NB4 (cell line): ENCODE results near the gene ADAMTS2.

Experiments
- DNase-seq: peaks from one replicate; pipeline ENCODE4 v3.0.0; 2010; ENCODE audit warnings: low read depth
- H3K4me3 ChIP-seq: one replicate; pipeline ENCODE4 v1.5.1; 2011; ENCODE audit warnings: mild to moderate bottlenecking, low read depth, low read length, moderate library complexity
- MYC ChIP-seq: IDR thresholded peaks from 2 replicates; pipeline ENCODE4 v1.6.1; 2011; ENCODE audit warnings: low read depth, low read length
- POLR2A ChIP-seq: IDR thresholded peaks from 2 replicates; pipeline ENCODE4 v1.6.1; 2011; ENCODE audit warnings: mild to moderate bottlenecking; ENCODE audit not compliant: insufficient read length; ENCODE audit errors: extremely low read depth
- TF ChIP-seq, protein P1 (sequence below): IDR thresholded peaks from 2 replicates; pipeline ENCODE4 v1.6.1; 2011; ENCODE audit warnings: low read depth, low read length
- TF ChIP-seq, protein P2 (sequence below): IDR thresholded peaks from one replicate; pipeline ENCODE4 v1.5.1; 2012; ENCODE audit warnings: low read depth, low read length

ADAMTS2 gene

DNA sequence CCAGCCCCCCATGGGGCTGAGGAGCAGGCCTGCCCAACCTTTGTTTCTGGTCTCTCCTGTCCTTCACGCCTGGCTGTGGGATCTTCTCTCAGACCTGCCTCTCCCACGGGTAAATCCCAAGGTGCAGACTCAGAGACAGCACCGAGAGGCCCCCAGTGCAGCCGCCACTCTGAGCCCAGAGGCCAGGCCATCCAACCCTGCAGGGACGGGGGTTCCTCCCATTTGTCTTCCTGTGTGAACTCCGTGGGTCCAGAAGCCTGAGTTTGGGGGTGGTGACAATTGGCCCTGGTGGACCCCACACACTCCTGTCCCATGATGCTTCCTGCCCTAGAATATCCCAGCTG lies 123.4 kb downstream of the ADAMTS2 start:
- H3K4me3 ChIP-seq: no peak overlapping the region
- DNase-seq: no peak
- TF ChIP-seq MYC (no peak), POLR2A (no peak)
- TF ChIP-seq, protein P1, sequence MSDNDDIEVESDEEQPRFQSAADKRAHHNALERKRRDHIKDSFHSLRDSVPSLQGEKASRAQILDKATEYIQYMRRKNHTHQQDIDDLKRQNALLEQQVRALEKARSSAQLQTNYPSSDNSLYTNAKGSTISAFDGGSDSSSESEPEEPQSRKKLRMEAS: no peak
- TF ChIP-seq, protein P2, sequence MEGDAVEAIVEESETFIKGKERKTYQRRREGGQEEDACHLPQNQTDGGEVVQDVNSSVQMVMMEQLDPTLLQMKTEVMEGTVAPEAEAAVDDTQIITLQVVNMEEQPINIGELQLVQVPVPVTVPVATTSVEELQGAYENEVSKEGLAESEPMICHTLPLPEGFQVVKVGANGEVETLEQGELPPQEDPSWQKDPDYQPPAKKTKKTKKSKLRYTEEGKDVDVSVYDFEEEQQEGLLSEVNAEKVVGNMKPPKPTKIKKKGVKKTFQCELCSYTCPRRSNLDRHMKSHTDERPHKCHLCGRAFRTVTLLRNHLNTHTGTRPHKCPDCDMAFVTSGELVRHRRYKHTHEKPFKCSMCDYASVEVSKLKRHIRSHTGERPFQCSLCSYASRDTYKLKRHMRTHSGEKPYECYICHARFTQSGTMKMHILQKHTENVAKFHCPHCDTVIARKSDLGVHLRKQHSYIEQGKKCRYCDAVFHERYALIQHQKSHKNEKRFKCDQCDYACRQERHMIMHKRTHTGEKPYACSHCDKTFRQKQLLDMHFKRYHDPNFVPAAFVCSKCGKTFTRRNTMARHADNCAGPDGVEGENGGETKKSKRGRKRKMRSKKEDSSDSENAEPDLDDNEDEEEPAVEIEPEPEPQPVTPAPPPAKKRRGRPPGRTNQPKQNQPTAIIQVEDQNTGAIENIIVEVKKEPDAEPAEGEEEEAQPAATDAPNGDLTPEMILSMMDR: no peak

DNA sequence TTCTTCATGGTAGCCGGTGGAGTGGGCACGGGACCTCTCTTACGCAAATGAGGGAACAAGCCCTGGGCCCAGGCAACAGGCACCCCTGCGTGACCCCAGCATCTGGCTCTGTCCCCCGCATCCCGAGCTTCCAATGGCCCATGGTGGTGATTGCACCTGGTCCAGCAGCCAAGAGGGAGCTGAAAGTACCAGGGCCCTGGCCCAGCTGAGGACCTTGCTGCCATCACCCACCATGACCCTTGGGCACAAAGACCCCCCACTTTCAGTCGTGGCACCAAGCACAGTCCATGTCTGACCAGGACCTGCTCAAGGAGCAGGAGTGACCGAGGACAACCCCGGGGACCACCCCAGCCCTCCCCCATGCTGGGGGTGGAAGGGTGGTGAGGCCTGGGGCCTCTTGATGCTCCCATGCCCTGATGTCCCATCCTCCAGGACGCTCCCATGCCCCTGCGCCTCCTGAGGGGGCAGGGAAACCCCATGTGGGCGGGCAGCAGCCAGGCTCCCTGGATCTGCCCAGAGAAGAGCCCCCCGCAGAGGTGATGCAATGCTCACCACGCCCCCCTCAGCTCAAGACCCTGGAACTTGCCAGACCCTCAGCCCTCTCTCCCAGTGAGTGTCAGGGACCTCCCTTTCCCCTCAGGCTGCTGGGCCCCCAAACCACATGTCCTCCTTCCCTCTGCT lies 123.9 kb downstream of the ADAMTS2 start:
- H3K4me3 ChIP-seq: no peak overlapping the region
- no peak for DNase-seq
- TF ChIP-seq, protein P1: no peak
- TF ChIP-seq, protein P2: no peak
- TF ChIP-seq POLR2A: no peak
- no peak for TF ChIP-seq MYC

DNA sequence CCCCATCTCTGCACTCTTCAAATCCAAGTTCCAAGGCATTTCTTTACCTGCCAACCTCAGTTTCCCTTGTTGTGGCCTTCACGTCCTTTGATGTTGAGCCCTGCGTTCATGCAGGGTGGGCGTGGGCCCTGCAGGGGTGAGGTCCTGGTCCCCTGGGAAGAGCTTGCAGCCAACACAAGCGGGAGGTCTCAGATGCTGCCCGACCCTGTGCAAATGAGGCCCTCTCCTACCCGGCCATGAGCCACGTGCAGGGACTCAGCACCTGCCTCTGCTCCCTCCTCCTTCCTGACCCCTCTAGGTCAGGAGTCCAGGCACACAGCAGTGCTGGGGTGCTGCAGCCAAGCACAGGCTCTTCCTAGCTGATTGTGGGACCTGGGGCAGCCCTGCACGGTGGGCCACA lies 124.5 kb downstream of the ADAMTS2 start:
- TF ChIP-seq, protein P1: no peak
- TF ChIP-seq MYC (no peak), POLR2A (no peak)
- TF ChIP-seq, protein P2: no peak

DNA sequence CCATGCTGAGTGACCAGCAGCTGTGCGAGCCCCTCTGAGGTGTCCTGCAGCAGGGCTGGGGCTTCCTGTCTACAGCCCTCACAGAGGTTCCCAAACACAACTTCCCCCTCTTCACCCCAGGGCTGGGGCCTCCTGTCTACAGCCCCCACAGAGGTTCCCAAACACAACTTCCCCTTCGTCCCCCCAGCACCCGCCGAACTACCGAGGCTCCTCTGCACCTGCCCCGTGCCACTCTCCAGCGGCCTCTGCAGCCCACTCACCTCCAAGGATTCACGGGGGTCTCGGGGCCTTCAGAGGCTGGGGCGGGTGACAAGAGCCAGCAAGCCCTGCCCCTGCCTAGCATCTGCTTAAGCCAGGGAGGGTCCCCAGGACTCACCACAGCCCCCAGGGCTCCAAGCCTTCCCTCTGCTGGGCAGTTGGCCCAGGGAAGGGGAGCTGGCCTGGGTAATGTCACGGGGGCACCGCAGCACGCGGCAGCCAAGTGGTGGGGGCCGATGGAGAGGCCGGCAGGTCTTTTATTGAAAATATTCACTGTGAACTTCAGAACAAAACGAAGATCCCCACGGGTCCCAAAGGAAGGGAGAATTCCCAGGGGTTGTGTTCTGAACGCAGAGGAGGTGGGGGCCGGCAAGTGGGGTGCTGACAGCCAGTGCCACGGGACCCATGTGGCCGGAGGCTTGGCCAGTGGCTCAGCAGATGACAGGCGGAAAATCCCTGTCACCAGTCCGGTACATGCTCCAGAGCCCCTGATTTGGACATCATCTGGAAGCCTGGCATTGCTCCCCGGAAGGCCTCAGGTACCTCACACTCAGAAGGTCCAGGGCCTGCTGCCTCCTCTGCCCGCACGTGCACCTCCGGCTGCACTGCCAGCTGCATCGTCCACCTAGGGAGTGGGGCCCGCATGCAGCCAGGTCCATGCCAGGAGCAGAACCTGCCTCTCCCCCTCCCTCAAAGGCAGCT lies 125.3 kb downstream of the ADAMTS2 start:
- DNase-seq: peak; percentile 62
- no peak overlapping the region for H3K4me3 ChIP-seq
- TF ChIP-seq MYC (no peak), POLR2A (no peak)
- TF ChIP-seq, protein P2: no peak
- TF ChIP-seq, protein P1: no peak

More for the DNA sequence above, 124.5 kb downstream of the ADAMTS2 start:
- no peak overlapping the region for H3K4me3 ChIP-seq
- DNase-seq: no peak

DNA sequence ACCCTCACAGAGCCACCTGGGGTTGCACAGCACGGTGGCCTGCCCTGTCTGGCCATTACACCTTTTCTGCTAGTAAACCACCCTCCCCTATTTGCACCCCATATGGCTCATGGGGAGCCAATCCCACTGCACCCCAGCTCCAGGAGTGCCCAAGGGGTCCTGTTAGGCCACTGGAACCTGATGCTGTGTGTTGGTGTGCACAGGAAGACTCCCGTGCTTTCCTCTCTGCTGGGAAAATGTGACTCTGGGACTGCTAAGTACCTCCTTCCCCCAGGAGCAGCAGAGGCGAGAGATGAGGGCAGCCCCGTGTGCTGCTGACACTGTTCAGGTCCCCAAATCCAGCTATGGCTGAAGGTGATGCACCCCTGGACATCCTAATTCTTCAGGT lies 126.3 kb downstream of the ADAMTS2 start:
- no peak overlapping the region for H3K4me3 ChIP-seq
- DNase-seq: no peak
- TF ChIP-seq, protein P2: no peak
- no peak for TF ChIP-seq MYC
- no peak for TF ChIP-seq POLR2A
- TF ChIP-seq, protein P1: no peak
